Coronary artery (tissue), 2 donors: ENCODE data around the gene WDR54.

Source experiments
- DNase-seq: peaks from one replicate; pipeline ENCODE4 v3.0.0-alpha.2; 2017; ENCODE audit warnings: low spot score
- H3K27ac ChIP-seq, 2 donors: fragments of 200-600 bp; sonication (generic); one replicate each; pipeline ENCODE4 v1.5.1; 2016 to 2019
- H3K4me3 ChIP-seq: fragments of 200-600 bp; sonication (generic); 2 replicates; pipeline ENCODE4 v1.5.1; 2016; ENCODE audit warnings: mild to moderate bottlenecking, moderate library complexity
- CTCF ChIP-seq: fragments of 200-600 bp; sonication (generic); IDR thresholded peaks from one replicate; pipeline ENCODE4 v1.5.1; 2019; ENCODE audit warnings: antibody characterized with exemption

Gene WDR54

GRCh38 chr2:74391209-74391579 lies 30.3 kb upstream of the WDR54 start:
- peak overlapping the region; percentile 82 to 94 for H3K27ac ChIP-seq
- no peak for DNase-seq
- TF ChIP-seq CTCF: no peak
- peak overlapping the region; percentile 99 for H3K4me3 ChIP-seq

GRCh38 chr2:74391580-74392448 lies 29.7 kb upstream of the WDR54 start:
- peak overlapping the region; percentile 82 to 94 for H3K27ac ChIP-seq
- peak; percentile 98 for TF ChIP-seq CTCF
- peak; percentile 93 for DNase-seq
- H3K4me3 ChIP-seq: peak overlapping the region; percentile 99

GRCh38 chr2:74392449-74392743 lies 29.1 kb upstream of the WDR54 start:
- DNase-seq: no peak
- no peak for TF ChIP-seq CTCF
- no peak overlapping the region for H3K27ac ChIP-seq
- peak overlapping the region; percentile 99 for H3K4me3 ChIP-seq

GRCh38 chr2:74393525-74393924 lies 28.0 kb upstream of the WDR54 start:
- TF ChIP-seq CTCF: no peak
- Histone ChIP-seq H3K27ac (no peak overlapping the region), H3K4me3 (no peak overlapping the region)
- no peak for DNase-seq

GRCh38 chr2:74396149-74396548 lies 25.4 kb upstream of the WDR54 start:
- DNase-seq: no peak
- TF ChIP-seq CTCF: no peak
- H3K4me3 ChIP-seq: no peak overlapping the region
- H3K27ac ChIP-seq: no peak overlapping the region

- Histone ChIP-seq H3K4me3 (no peak overlapping the region), H3K27ac (no peak overlapping the region)
- no peak for DNase-seq
- no peak for TF ChIP-seq CTCF
Observed at GRCh38 chr2:74399785-74400184, 21.7 kb upstream of the WDR54 start.

GRCh38 chr2:74401891-74402290 lies 19.6 kb upstream of the WDR54 start:
- Histone ChIP-seq H3K27ac (no peak overlapping the region), H3K4me3 (no peak overlapping the region)
- no peak for TF ChIP-seq CTCF
- no peak for DNase-seq
